ENCODE data around the gene CHI3L2. TPM values are rescaled to one million over a fixed set of nuclear protein-coding genes. Genes with fewer than 3 reads are reported as not detected.

The CHI3L2 gene
- total and polyA plus RNA-seq, 10 of the 15 experiments (the other 5 are each of a cell fraction or from before 2014, with no cell fraction given) = 37.1 to 508 (median 98.3) TPM

DNA sequence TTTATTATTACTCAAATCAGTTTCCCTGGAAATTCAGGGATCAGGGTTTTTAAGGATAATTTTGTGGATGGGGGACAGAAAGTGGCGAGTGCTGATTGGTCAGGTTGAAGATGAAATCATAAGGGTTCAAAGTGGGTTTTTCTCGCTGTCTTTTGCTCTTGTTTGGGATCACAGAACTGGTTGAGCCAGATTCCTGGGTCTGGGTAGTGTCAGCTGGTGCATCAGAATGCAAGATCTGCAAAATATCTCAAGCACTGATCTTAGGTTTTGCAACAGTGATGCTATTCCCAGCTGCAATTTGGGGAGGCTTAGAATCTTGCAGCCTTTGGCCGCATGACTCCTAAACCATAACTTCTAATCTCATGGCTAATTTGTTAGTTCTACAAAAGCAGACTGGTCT is 9.3 kb downstream of the CHI3L2 start (continued):
- TF ChIP-seq, protein P1, sequence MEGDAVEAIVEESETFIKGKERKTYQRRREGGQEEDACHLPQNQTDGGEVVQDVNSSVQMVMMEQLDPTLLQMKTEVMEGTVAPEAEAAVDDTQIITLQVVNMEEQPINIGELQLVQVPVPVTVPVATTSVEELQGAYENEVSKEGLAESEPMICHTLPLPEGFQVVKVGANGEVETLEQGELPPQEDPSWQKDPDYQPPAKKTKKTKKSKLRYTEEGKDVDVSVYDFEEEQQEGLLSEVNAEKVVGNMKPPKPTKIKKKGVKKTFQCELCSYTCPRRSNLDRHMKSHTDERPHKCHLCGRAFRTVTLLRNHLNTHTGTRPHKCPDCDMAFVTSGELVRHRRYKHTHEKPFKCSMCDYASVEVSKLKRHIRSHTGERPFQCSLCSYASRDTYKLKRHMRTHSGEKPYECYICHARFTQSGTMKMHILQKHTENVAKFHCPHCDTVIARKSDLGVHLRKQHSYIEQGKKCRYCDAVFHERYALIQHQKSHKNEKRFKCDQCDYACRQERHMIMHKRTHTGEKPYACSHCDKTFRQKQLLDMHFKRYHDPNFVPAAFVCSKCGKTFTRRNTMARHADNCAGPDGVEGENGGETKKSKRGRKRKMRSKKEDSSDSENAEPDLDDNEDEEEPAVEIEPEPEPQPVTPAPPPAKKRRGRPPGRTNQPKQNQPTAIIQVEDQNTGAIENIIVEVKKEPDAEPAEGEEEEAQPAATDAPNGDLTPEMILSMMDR (IDR thresholded peaks at IDR 0.05 in 2 of 3, conservative IDR thresholded peaks at IDR 0.05 in 1 of 3; ENCODE audit: control insufficient read depth in 2 of 3, extremely low read depth in 1 of 3, insufficient read depth in 1 of 3, low read depth in 3 of 3, low read length in 3 of 3) = no peak
- TF ChIP-seq, protein P2, sequence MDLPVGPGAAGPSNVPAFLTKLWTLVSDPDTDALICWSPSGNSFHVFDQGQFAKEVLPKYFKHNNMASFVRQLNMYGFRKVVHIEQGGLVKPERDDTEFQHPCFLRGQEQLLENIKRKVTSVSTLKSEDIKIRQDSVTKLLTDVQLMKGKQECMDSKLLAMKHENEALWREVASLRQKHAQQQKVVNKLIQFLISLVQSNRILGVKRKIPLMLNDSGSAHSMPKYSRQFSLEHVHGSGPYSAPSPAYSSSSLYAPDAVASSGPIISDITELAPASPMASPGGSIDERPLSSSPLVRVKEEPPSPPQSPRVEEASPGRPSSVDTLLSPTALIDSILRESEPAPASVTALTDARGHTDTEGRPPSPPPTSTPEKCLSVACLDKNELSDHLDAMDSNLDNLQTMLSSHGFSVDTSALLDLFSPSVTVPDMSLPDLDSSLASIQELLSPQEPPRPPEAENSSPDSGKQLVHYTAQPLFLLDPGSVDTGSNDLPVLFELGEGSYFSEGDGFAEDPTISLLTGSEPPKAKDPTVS (IDR thresholded peaks at IDR 0.05; ENCODE audit: low read depth, low read length) = no peak
- TF ChIP-seq, protein P3, sequence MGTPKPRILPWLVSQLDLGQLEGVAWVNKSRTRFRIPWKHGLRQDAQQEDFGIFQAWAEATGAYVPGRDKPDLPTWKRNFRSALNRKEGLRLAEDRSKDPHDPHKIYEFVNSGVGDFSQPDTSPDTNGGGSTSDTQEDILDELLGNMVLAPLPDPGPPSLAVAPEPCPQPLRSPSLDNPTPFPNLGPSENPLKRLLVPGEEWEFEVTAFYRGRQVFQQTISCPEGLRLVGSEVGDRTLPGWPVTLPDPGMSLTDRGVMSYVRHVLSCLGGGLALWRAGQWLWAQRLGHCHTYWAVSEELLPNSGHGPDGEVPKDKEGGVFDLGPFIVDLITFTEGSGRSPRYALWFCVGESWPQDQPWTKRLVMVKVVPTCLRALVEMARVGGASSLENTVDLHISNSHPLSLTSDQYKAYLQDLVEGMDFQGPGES (IDR thresholded peaks at IDR 0.05) = no peak
- TF ChIP-seq, protein P4, sequence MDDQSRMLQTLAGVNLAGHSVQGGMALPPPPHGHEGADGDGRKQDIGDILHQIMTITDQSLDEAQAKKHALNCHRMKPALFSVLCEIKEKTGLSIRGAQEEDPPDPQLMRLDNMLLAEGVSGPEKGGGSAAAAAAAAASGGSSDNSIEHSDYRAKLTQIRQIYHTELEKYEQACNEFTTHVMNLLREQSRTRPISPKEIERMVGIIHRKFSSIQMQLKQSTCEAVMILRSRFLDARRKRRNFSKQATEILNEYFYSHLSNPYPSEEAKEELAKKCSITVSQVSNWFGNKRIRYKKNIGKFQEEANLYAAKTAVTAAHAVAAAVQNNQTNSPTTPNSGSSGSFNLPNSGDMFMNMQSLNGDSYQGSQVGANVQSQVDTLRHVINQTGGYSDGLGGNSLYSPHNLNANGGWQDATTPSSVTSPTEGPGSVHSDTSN (IDR thresholded peaks at IDR 0.05; ENCODE audit: insufficient replicate concordance, low read depth, low read length) = no peak
- no peak for TF ChIP-seq BMI1 (IDR thresholded peaks at IDR 0.05; ENCODE audit: borderline replicate concordance)

Data from GM12878 (cell line).